Activated T-cell treated with anti-CD3 and anti-CD28 coated beads, Interleukin-2, amount 50 U/mL, for 48 hours (primary cell): Measurements from ENCODE around the gene PELI1.
"Not testable (repeated sequence)": the region's sequence is repeated elsewhere in the genome, so short reads cannot be mapped to it uniquely, and the experiment has no call there.

Experiments used
- DNase-seq, 2 experiments: peaks; one replicate each; pipeline ENCODE4 v3.0.0-alpha.2; 2020

Gene PELI1

DNA sequence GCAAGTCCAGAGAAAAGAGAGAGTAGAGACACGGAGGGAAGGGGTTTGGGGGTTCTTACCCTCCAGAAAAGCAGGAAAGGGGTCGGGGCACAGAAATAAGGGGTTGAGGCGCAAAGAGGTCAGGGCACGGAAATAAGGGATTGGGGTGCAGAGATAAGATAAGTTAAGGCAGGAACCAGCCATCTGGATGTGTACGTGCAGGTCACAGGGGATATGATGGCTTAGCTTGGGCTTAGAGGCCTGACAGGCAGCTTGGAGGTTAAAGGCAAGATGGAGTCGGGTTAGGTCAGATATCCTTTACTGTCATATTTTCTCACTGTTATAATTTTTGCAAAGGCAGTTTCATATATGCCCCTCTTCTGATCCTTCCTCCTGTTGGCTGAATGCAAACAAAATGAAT is 64.5 kb downstream of the PELI1 start:
- DNase-seq = not testable (repeated sequence)

DNA sequence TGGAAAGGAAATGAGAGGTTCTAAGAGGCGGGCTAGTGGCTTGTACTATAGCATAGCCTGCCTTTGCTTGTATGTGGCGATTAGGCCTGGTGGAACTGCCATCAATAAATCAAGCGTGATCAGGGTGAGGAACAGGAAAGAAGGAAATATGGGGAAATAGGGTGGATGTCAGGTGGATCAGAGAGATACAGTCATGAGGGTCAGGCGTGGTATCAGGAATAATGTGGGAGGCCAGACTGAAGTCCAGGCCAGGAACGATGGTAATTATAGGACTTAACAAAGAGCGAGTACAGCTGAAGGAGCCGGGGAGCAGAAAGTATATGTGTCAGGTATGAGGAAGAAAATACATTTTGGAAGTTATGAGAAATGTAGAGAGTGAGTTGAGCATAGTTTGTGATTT is 67.4 kb downstream of the PELI1 start:
- not testable (repeated sequence) for DNase-seq

DNA sequence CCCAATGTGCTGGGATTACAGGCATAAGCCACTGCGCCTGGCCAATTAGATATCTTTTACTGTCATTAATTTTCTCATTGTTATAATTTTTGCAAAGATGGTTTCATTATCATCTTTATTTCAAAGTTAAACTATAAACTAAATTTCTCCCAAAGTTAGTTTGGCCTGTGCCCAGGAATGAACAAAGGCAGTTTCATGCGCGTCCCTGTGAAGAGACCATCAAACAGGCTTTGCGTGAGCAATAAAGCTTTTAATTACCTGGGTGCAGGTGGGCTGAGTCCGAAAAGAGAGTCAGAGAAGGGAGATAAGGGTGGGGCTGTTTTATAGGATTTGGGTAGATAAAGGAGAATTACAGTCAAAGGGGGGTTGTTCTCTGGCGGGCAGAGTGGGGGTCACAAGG is 69.6 kb downstream of the PELI1 start:
- DNase-seq = not testable (repeated sequence)

DNA sequence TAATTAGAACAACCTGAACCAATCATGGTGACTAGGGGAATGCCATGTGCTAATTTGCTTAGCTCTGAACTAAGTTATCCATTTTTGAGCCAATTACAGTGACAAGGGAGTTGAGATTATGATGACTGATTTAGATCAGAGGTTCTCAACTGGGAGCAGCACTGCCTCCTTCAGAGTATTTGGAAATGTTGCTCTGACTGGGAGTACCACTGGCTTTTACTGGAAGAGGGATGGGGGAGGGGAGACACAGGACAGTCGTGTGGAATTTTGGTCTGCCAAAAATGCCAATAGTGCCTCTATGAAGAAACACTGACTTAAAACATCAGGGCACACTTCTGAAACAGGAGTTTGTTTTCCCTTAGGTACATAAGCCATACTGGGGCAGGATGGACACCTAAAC is 76.9 kb downstream of the PELI1 start:
- no peak for DNase-seq

DNA sequence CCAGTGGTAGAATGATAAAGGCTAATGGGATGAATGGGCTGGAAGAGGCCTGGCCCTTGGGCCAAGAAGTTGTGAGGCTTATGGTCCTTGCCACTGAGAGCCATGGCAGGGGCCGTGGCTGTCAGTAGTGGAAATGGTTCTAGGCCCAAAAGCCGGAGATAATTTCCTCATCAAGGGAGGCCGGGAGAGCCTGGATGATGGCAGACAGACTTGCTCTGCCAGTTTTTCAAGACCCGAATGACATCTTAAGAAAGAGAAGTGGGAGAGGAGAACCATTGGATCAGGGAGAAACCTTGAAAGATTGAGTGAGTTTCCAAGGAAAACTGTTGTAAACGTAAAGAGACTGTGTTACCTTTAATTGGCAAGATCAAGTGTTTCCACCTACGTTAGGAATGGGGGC is 78.7 kb downstream of the PELI1 start:
- DNase-seq = no peak

DNA sequence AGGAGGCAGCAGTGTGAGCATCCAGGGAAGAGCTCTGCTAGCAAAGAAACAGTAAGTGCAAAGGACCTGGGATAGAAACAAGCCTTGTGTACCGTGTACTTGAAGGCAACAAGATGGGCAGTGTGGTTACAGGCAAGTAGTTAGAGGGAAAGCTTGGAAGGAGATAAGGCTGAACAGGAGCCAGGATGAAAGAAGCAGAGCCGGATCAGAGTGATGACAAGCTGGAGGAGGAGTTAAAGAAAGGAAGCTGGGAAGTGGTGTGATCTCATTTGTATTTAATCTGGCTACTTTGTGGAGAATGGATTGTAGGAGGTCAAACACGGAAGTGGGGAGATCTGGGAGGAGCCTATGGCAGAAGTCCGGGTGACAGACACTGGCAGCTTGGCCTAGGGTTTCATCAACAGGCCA is 80.3 kb downstream of the PELI1 start:
- no peak for DNase-seq

DNA sequence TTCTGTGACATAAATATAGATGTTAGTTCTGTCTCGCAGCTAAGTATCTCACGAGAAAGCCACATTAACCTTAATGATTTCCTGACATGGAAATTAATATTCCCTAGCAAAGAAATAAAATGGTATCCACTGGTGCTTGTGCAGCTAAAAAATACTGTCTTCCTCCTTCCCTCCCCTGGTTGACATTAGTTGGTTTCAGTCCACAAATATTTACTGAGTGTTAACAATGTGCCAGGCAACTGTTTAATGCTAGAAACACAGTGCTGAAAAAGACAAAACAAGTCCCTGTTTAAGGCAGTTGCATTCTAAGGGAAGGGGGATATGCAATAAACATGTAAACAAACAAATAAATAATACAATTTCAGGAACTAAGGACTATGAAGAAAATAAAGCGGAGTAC is 80.8 kb downstream of the PELI1 start:
- no peak for DNase-seq

DNA sequence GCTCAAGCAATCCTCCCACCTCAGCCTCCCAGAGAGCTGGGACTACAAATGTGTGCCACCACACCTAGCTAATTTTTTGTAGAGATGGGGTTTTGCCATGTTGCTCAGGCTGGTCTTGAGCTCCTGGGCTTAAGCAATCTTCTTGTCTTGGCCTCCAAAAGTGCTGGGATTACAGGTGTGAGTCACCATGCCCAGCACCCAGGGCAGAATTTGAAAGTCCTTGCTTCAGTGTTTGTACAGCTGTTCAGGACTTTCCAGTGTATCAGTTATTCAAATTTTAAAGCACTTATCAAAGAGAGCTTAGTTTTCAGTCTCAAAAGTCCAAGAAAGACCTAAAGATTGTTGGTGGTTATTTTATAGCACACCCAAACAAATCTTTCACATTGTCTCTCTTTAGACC is 81.4 kb downstream of the PELI1 start:
- no peak for DNase-seq

DNA sequence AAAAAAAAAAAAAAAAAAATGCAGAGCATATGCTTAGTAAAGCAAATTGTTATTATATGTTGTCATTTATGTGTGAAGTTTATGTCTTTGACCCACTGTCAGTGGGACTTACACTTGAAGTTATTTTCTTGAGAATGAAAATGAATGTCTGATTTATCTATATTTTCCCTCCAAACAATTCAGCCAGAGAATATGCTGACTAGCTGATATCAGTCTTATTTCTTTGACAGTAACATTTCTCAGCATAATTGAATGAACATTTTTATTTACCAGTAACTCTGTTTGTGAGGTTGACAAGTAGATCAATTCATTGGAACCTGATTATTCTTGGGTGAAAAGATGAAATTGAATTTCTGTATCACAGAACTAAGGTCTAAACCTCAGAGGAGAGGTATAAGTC is 85.0 kb downstream of the PELI1 start:
- DNase-seq = no peak

DNA sequence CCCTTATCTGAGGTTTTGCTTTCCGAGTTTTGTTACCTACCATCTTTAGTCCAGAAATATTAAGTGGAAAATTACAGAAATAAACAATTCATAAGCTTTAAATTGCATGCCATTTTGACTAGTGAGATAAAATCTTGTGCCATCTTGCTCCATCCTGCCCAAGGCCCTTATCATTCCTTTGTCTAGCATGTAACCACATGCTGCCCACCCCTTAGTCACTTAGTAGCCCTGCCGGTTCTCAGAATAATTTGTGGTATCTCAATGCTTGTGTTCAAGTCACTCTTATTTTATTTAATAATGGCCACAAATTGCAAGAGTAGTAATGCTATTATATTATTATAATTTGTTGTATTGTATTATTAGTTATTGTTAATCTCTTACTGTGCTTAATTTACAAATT is 88.2 kb downstream of the PELI1 start:
- DNase-seq = no peak

DNA sequence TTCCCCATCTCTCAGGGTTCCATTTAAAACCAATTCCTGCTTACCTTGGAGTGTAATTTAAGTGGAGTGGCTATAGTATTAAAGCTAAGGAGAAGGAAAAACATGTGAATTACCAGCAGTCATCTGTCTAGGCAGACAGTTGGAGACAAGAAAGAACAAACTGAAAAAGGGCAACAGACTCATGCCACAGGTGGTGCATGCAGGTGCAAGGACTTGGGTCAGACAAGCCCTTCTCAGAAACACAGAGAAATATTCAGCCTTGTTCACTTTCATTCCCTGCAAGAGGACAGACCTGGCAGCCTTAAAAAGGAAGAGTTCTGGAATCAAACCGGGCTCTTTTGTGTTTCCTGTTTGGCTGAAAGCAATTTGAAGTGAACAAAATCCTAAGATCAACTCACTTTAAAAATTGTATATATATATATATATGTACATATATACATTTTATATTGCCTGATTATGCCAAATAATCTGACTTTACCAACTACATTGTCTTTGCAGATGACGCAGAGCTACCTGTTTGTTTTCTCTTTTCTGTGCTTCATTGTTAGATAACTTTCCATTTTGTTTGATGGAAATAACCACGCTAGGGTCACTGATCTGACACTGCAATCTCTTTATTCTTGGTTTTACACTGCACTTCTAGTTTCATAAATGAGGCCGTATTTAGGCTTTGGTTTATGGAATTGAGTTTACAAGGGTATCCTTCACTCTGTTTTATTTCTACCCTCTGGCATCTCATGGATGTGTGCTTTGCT is 89.9 kb downstream of the PELI1 start:
- no peak for DNase-seq

DNA sequence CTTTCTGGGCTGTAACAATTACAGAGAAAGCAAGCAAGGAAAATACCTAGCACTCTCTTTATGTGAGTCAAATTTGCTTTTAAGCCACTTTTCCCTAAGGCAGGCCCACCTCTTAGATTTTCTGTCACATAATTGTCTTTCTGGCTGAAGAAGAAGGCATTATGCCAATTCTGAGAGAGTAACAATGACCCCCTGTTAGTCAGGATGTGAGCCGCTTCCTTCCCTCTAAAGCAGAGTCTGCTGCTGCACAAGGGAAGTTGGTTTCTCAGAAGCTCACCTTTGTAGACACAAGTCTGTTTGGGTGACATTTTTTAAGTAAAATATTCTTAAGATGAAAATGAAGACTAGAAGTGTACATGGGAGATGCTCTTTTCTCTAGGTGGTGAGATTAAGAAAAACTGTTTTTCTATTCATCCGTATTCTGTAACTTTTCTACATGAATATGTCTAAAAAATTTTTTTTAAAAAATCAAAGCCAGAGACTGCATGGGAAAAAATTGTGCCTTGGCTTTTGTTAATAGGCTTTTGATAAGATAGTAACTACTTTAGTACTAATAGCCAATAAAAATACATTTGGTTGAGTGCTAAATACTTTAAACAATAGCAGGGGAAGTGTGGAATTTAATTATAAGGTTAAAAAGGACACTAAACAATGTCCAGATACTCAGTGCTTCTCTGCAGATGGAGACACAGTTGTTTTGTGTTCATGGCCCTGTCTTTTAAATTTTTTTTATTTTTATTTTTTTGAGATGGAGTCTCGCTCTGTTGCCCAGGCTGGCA is 91.6 kb downstream of the PELI1 start:
- DNase-seq = no peak

DNA sequence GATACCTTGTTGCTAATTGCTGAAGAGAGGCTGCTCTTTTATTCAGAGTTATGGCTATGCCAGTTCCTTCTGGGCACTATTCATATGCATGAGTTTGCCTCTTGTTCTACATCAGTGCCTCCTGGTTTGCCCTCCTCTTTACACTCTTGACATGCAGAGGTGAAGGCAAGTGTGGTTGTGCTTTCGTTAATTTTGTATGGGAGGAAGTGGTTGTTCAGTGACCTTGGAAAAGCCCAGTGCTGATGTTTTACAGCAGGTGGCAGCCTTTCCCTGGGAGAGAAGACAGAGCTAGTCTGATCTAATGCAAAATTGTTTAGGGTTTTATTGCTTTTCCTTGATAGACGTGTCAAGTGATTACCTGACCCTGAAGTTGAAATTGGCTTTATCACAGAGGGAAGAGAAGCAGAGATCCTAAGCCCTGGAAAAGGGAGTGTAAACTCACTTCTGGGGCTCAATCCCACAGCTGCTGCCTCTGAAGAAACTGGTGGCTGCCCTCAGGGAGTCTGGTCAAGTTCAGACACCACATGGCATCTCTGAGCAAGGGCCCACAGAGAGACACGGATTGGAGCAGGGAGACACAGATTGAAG is 94.5 kb downstream of the PELI1 start:
- DNase-seq = peak; percentile 74 to 77

DNA sequence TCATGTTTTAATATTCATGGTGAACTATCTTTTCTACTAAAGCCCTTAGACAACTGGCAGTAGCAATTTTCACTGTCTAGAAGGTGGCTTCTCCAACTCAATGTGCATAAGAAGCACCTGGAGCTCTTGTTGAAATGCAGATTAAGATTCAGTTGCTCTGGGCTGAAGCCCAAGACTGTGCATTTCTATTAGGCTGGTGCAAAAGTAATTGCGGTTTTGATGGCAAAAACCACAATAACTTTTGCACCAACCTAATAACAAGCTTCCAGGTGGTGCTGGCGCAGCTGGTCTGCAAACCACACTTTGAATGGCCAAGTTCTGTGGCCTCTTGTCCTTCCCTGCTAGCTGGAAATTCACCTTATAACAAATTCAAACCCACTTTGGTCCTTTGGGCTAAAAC is 98.3 kb downstream of the PELI1 start:
- DNase-seq = no peak
